ENCODE data around the gene BBX.

Gene BBX

DNA sequence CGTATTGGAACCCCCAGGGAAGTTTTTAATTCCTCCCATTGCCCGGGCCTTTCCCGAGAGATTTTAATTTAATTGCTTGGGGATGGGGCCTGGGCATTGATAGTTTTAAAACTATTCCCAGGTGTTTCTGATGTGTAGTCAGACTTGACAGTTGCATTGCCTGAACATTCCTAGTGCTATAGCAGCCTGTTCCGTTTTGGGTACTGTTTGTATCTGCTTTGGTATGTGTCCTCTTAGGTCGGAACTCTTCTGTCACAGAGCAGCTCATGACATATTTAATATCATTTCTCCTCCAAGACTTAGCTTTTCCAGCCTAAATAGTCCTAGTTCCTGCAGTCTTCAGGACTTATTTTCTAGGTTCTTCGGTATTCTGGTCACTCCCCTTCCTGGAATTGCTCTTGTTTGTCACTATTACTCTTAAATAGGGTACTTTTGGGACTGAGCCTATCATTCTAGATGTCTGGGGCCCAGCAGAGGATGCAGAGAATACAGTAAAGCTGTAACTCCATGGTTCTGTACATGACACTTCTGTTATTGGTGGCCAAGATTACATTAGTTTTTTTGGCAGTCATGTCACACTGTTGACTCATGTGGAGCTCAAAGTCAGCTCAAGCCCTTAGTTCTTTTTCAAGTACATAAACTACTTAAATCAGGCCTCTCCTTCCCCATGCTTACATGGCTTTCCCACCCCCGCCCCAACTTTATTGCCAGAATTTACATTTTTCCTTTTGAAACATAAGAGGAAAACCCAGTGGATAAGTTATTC, 81.5 kb downstream of the BBX start:
- DNase-seq, result no peak

DNA sequence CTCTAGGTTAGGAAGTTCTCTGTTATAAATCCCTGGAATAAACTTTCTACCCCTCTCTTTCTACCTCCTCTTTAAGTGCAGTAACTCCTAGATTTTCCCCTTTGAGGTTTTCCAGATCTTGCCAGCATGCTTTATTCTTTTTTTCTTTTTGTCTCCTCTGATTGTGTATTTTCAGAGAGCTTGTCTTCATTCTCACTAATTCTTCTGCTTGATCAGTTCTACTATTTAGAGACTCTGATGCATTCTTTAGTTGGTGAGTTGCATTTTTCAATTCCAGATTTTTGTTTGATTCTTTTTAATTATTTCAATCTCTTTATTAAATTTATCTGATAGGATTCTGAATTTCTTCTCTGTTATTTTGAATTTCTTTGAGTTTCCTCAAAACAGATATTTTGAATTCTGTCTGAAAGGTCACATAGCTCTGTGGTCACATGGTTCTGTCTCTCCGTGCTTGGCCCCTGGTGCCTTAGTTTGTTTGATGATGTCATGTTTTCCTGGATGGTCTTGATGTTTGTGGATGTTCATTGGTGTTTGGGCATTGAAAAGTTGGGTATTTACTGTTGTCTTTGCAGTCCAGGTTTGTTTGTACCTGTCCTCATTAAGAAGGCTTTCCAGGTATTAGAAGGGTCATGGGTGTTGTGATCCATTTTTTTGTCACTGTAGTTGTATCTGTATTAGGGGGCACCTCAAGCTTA, 89.2 kb downstream of the BBX start:
- DNase-seq, result no peak

DNA sequence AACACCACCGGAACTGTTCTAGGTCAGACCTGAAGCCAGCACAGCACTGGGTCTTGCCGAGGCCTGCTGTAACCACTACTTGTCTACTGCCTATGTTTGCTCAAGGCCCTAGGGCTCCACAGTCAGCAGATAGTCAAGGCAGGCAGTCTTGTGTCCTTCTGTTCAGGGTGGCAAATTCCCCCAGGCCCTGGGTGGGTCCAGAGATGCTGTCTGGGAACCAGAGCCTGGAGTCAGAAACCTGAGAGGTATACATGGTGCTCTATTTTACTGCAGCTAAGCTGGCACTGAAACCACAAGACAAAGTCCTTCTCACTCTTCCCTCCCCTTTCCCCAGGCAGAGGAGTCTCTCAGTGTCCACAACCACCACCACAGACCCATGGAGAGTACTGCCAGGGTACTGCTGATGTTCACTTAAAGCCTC, 89.9 kb downstream of the BBX start:
- no peak for DNase-seq

DNA sequence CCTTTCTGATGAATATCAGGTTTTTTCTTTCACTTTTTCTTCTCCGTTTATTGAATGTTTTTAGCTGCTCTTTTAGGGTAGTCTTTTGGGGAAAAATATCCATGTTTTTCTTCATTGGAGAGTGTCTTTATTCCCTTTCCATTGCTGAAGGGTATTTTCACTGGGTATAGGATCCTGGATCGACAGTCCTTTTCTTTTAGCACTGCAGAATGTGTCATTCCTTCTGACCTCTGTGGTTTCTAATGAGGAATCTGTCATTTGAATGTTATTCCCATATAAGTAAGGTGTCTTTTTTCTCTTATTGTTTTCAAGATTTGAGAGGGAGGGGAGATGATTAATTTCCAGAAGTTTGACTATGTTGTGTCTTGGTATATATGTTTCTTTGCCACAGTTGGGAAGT, 96.8 kb downstream of the BBX start:
- DNase-seq, result no peak

DNA sequence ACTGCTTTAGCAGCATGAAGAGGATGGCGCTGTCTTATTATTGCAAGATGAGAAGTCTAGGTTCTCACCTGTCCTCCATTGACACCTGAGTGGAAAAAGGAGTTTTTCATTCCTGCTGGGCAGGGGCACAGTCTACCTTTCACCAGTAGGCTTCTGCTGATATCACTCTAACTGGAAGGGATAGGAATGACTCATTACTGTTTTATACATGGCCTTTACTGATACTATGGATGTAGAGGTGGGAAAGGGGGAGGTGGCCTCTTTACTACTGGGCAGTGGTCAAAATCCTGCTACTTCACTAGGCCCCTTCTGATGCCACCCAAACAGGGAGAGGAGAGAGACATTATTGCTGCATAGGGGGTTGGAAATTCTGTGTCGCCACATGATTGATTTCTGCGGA, 97.8 kb downstream of the BBX start:
- DNase-seq, result no peak

DNA sequence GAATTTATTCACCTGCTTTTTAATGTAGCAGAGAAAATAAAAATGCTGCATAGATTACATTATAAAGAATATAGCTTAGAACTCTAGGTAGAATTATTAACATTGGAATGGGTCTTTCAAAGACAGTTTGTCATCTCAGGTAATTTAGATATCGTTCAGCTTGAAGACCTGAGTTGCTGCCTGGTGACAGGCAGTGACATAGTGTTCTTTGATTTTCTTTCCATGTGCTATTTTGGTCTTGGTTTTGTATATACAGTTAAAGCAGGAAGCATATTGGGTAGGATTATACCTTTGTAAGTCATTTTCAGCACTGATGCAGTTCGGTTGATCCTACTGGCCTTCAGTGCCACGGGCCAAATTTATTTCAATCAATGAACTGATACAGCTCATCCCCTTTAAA, 98.7 kb downstream of the BBX start:
- no peak for DNase-seq

DNA sequence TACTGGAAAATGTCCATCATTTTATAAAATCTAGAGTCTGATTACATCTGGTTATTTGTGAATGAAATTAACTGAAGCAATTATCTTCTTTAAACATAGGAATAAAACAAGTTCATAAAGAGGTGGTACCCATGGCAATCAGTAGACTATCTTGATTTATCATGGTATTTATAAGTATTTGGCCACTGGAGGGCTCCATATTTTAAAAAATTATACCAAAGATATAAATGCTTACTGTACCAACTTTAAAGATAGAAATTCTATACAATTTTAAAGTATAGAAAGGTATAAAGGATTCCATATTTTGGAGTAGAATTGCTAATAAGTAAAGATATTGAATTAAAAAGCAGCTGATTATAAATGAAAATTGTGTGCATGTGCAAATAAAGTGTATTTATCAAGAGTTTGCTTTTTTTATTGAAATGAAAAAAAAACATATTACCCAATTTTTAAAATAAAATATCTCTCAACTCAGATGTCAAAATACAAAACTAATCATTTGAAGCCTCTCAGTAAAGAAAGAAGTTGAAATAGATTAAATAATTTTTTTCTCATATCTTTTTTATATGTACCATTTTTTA, 105.3 kb downstream of the BBX start:
- no peak for DNase-seq

DNA sequence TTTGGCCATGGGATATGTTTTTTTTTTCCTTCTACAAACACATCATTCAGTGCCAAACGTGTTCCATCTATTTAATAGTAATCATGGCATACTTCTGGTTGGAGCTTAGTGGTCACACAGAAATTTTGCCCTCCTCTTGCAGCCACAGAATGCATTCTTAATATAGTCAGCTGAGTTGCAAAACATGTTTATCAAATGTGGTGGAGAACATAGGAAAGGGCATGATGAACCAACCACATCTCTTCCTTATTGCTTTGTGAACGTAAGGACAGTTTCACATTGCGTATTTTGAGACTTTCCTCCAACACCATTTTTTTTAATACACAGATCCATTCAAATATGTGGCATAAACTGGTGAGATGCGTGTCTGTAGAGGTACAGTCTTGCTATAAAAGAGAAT, 106.8 kb downstream of the BBX start:
- DNase-seq, result no peak

DNA sequence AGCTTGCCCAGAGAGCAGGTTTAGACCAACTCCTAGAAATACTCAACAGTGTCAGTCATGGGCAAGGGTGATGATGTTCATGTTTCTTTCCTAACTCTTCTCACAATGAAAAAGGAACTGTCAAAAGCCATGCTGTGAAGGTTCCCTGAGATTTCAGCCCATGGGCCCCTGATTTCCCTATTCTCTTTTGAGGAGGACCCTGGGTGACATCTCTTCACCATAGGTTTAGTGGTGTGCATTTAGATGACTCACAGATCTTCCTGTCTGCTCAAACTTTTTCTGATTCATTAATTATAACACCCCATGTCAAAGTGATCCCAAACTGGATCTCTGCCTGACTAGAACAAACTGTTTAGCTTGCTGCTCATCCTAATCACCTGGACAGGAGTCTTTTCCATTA, 108.0 kb downstream of the BBX start:
- peak in 1 of 2 donors; percentile 15 for DNase-seq

DNA sequence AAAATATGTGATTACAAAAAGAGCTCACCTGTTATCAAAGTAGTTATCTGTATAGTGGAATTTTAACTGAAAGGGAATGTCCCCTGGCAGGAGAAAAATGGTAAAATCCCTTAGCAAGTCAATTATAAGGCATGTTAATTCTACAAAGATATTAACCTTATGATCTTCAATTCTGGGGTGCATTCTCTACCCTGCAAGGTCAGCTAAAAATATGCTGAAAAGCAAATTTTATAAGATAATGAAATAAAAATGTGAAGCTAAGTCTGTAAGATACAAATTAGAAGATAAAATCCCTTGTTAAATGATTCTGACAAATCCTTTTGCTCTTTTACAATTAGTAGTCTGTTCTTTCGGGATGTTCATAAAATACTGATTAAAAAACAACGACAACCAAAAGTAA, 109.8 kb downstream of the BBX start:
- DNase-seq, result no peak

DNA sequence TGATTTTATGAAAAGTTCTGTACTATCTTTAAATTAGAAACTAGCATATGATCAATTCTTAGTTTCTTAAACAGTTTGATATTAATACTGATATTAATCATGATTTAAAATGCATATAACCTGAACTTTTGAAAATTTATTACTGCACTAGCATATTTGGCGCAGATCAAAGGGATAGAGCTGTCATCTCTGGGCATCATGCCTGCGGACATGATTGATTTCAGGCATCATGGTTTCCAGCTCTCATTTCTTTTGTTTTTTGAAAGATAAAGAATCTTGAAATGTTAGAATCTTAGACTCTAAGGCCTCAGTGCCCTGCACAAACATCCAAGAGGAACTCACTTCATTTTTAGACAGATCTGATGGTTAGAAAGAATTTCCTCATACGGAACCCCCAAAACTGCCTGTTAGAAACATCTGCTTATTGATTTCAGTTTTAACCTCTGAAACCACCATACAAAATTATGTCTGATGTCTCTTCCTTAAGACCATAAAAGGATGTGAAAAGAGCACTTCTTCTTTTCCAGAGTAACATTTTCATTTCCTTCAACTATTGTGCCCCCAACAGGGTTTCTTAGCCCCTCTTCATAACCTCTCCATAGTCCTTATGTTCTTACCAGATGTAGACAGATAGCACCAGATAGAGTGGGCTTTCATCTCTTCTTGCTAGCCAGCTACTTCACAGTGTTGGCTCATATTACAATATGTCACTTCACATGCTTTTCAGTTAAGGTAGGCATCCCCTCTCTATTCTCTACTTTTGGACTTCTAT, 110.8 kb downstream of the BBX start:
- no peak for DNase-seq

DNA sequence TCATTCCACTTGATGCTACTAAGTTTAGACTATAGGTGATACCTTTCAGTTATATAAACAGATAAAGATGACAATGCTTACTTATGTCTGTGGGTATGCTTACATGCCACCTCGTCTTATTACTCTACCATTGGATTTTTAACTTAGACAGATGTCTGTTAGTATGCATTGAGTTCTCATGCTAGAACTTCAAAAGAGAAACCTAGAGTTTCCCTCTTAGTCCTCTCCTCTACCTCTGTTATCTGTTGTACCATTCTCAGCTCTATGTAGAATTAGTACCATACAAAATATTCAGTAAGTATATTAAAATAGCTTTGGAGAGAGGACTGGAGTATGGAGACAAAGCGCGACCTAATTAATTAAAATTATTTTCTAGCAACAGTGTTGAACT, 111.3 kb downstream of the BBX start:
- DNase-seq, result no peak

DNA sequence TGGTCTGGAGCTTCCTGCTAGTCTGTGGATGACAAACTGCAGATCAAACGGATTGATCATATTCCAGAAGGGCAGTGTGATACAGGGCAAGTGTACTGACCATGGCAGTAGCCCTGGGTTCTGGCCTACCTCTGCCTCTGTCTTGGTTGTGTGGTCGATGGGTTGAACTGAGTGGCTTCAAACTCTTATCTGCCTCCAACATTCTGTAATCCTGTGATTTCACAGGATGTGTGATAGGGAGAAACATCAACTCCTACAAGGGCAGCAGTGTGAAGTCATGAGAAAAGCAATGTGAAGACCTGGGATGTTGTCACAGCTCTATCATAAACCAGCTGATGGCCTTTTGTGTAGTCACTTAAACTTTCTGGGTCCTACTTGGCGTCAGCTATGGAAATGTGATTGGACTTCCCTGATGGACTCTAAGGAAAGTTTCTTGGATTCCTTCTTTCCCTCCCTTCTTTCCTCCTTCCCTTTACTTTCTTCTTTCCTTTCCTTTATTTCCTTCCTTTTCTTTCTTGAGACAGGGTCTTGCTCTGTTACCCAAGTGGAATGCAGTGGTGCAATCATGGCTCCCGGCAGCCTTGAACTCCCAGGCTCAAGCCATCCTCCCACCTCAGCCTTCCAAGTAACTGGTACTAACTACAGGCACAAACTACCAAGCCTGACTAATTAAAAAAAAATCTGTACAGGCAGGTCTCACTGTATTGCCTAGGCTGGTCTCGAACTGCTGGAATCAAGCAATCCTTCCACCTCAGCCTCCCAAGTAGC, 114.8 kb downstream of the BBX start:
- DNase-seq, result no peak

DNA sequence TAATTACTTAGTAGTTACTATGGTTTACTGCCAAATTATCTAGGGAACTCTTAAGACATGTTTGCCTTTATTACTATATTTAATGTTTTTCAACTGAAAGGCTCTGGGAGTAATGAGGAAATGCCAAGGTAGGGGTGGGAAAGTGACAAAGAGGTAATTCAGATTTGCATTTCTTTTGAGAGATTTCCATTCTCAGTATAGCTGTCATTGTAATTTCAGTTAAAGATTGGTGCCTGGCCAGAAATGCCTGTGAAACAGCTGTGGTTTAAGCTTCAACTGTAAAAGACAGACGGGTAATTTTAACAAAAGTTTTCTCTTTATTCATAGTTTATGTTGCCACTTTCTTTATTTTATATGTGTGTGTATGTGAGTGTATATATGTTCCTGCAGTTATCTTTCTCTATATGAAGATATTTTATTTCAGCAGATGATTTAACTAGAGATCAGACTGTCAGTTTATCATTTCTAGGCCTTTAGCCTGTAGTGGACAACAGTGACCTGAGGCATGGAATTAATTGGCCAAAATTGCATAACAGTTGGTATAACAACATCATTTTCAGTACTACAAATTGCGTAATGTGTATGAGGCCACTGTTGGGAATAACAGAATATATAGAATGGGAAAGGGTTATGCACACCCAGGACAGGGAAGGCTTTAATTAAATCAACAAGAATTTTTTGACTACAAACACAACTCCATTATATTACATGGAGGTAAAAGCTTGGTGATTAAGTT, 119.0 kb downstream of the BBX start:
- no peak for DNase-seq

DNA sequence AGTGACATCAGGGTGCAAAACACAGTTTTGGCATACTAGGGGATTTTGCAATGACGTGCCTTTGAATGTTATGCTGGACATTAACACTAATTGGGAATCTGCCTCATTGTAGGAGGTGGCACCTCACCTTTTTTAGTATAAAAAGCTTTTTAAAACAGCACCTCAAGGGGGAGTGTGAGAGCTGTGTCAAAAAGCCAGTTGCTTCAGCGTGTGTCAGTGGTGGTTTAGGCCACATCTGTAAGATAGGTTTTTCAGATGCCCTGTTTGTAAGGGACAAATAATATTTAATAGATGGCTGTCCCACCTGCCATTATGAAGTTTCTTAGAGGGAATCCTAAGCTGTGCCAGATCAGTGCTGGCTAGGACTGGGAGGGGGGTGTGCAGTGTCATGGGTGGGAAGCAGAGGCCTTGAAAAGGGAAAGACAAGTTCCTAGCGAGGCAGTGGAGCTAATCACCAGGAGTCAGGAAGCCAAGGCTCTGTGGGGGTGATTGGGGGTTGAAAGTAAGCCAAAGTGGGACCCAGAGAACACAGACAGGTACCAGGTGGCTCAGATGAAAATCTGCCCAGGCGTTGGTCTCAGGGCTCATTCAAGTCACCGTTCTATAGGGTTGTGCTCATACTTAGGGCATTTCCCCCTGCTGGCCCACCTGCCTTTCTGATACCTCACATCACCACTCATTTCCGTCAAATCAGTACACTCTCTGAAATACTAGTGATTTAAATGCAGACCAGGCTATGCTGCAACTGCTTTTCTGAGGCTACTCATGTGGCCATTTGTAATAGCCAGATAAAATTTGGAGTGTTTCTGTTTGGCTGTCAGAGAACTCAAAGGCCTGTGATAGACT, 120.5 kb downstream of the BBX start:
- no peak for DNase-seq

DNA sequence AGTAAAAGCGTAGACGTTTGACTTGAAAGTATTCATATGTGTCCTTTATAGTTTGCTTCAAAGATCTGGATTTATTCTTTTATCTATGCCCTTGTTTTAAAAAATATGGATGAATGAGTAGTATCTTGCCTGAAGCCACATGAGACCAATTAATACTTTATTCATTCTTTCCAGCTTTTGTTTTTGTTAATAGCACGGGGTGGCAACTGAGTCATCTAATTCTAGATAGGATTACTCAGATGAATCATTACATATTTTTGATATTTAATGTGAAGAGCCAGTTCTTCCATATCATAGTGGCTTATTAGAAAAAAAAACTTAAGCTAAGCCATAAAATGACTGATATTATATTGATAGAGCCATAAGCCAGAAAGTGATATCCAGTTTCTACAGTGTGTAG, 121.9 kb downstream of the BBX start:
- DNase-seq, result no peak

DNA sequence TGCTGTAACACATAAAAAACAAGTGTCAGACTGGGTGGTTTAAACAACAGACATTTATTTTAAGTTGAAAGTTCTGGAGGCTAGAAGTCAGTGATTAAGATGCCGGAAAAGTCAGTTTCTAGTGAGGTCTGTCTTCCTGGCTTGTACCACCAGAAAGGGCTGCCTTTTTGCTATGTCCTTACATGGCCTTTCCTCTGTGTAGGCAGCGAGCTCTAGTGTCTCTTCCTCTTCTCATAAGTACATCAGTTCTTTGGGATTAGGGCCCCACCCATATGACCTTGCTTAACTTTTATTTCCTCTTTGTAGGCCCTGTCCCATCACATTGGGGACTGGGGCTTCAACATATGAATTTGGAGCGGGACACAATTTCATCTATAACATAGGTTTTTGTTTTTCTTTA, 128.0 kb downstream of the BBX start:
- DNase-seq, result no peak

DNA sequence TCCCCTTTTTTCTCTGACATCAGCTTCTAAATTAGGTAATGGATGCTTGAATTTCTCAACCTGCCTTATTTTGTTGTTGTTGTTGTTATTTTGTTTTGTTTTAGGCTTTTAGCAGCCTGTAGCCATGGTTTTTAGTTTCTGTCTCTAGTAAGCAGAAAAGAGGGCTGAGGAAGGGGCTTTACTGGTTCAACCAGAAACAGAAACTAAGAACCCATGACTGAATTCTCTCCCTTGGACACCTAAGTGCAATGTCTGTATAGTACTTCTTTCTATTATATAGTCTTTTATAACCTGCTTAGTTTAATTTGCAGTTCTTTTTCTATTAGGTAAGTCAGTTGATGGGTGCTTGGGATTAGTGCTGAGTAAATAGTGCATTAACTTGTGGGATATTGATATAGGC, 129.0 kb downstream of the BBX start:
- no peak for DNase-seq

DNA sequence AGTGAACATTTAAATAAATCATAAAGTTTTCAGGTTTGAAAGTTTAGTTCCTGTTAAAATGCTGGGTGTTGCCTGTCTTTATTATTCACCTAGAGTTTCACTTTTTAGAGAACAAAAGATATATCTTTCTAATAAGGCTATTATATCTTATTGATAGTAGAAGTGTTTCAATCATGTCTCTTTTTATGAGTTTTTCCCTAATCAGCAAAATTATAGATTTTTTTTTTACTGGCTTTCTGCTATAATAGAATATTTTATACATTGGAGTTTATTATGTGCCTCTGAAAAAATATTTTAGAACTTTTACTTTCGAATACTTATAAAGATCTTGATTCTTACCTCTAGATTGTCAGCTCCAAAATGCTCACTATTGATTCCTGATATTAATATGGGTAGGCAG, 131.5 kb downstream of the BBX start:
- no peak for DNase-seq

DNA sequence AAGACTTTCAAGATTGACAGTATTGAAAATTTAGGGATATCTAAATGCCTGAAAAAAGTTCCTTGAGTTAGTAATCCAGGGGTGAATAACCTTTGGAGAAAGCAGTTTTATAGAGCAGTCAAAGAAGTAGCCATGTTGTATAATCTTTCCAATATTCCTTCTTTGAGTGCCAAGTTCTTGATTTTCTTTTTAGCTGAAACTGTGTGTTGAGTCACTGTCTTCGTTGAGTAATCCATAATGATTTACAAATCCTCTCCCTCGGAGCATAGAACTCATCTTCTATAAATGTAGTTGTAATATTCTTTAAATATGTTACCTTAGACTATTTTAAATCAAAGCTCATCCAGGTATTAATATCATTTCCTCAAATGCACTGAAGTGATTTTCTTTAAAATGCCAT, 135.2 kb downstream of the BBX start:
- no peak for DNase-seq

DNA sequence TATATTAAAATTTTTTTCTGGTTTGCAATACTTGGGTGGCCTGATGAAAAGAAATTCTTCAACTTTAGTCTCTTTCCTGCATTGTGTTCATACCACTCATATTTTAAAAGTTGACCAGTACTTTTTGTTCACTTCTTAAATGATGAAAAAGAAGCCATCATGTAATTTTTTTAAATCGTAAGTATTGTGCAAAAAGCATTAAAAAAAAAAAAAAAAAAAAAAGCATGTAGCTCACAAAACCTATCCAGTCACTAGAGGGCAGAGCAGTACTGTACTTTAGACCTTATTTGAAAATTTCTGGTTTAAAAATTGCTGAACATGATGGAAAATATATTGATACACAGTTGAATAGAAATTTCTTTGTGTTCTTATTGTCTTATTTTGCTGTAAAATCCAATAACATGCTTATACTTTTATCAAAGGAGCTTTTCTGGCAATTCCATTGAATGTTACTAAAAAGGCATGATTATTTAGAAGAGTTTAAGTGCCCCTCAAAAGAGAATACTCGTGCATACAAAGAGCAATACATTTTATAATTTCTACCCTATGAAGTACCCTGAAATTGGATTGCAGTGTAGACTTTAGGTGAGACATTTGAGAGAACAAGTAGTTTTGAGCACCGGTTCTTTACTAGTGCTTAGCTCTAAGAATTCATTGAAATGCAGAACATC, 137.7 kb downstream of the BBX start:
- DNase-seq, result peak in 1 of 2 donors; percentile 44

Data from CD4-positive, alpha-beta T cell treated with Interleukin-4 for 1 hour (primary cell).